CD4-positive, alpha-beta T cell (primary cell): ENCODE data around the gene ZNF569. TPM values are rescaled to one million over a fixed set of nuclear protein-coding genes. Genes with fewer than 3 reads are reported as not detected.
"Not testable (repeated sequence)": the region's sequence is repeated elsewhere in the genome, so short reads cannot be mapped to it uniquely, and the experiment has no call there.

Source experiments
- ATAC-seq: fragments of 200-7000 bp; cut with Tn5 transposase; one replicate; pipeline ENCODE4 v1.10.0; 2022; ENCODE audit warnings: mild to moderate bottlenecking; ENCODE audit not compliant: poor library complexity
- CTCF ChIA-PET: fragments of 350-600 bp; sonication (Branson Sonifier 250); formaldehyde crosslinking; loops from one replicate; lab custom pipeline; 2021; ENCODE audit warnings: antibody characterized with exemption, inconsistent platforms; lab: Charles Lee
- POLR2A ChIA-PET: fragments of 350-600 bp; sonication (Branson Sonifier 250); formaldehyde crosslinking; loops from one replicate; lab custom pipeline; 2021; ENCODE audit warnings: antibody characterized with exemption, inconsistent platforms; lab: Charles Lee
- DNase-seq, 14 experiments: peaks; one replicate each; pipeline ENCODE4 v3.0.0-alpha.2; 2013 to 2020; ENCODE audit warnings: mixed read lengths in 2 of 14
- H3K27ac ChIP-seq, 2 donors: one replicate each; pipeline versions ENCODE4 v1.5.1 to v1.7.0; 2013; ENCODE audit warnings: low read length in 2 of 2, low read depth in 1 of 2, mild to moderate bottlenecking in 1 of 2
- H3K27me3 ChIP-seq, 2 experiments: 1 replicate in 1 of 2; 2 replicates in 1 of 2; pipeline versions ENCODE4 v1.6.1 to v1.7.0; 2013; ENCODE audit warnings: low read length in 2 of 2, control low read depth in 1 of 2, mild to moderate bottlenecking in 1 of 2, moderate library complexity in 1 of 2; ENCODE audit not compliant: insufficient read depth in 2 of 2, control insufficient read depth in 1 of 2
- H3K36me3 ChIP-seq: one replicate; pipeline ENCODE4 v1.6.1; 2013; ENCODE audit warnings: low read length, control low read depth; ENCODE audit not compliant: insufficient read depth
- H3K4me1 ChIP-seq: one replicate; pipeline ENCODE4 v1.6.1; 2013; ENCODE audit warnings: low read length, control low read depth; ENCODE audit not compliant: insufficient read depth
- H3K4me3 ChIP-seq: one replicate; pipeline ENCODE4 v1.5.1; 2013; ENCODE audit warnings: mild to moderate bottlenecking, low read length, moderate library complexity
- H3K9me3 ChIP-seq, 2 experiments: 1 replicate in 1 of 2; 2 replicates in 1 of 2; pipeline versions ENCODE4 v1.6.1 to v1.7.0; 2013; ENCODE audit warnings: low read length in 2 of 2, mild to moderate bottlenecking in 2 of 2, control low read depth in 1 of 2, moderate library complexity in 1 of 2; ENCODE audit not compliant: control insufficient read depth in 1 of 2, insufficient read depth in 1 of 2
- H3K27ac Mint-ChIP-seq: one replicate; pipeline ENCODE4 v1.8.0; 2020; ENCODE audit warnings: mixed read lengths
- H3K27me3 Mint-ChIP-seq: one replicate; pipeline ENCODE4 v1.8.0; 2021; ENCODE audit warnings: mixed read lengths
- H3K36me3 Mint-ChIP-seq: one replicate; pipeline ENCODE4 v1.8.0; 2021; ENCODE audit warnings: low read depth, mixed read lengths
- H3K4me1 Mint-ChIP-seq: one replicate; pipeline ENCODE4 v1.8.0; 2021; ENCODE audit warnings: low read depth, mixed read lengths
- H3K4me3 Mint-ChIP-seq: one replicate; pipeline ENCODE4 v1.8.0; 2020; ENCODE audit warnings: mild to moderate bottlenecking, mixed read lengths
- H3K9me3 Mint-ChIP-seq: one replicate; pipeline ENCODE4 v1.8.0; 2020; ENCODE audit warnings: mixed read lengths
- CTCF ChIP-seq: fragments of 200-600 bp; IDR thresholded peaks from one replicate; pipeline ENCODE4 v1.8.0; 2022; ENCODE audit warnings: antibody characterized with exemption, mild to moderate bottlenecking
- intact Hi-C, 2 experiments: fragments of 100-400 bp; cut with DNase I in 1 of 2; cut with micrococcal nuclease in 1 of 2; formaldehyde crosslinking; loops; one replicate each; pipeline versions ENCODE4 v1.15.1 to v1.9.0; 2023 to 2025; cut with DNase I, micrococcal nuclease
- total RNA-seq, 174 experiments: library from RNA in 2 of 174; stranded (reverse) in 2 of 174; gene quantifications; one replicate each; pipeline ENCODE4 v1.2.3 and lab custom pipeline; 2021 to 2026

The ZNF569 gene
- total RNA-seq, 2 experiments from 2014 or later, result 5.0 to 5.2 TPM

- Mint-ChIP-seq H3K4me1 (no peaks in the 10 kb centered on the region), H3K27ac (no peak overlapping the region), H3K27me3 (no peaks in the 10 kb centered on the region), H3K36me3 (peaks cover 93% of the 10 kb centered on the region), H3K9me3 (peaks cover 16% of the 10 kb centered on the region), H3K4me3 (no peak overlapping the region)
- peaks cover 17% of the 10 kb centered on the region for H3K36me3 ChIP-seq
- TF ChIP-seq CTCF, result no peak
- POLR2A ChIA-PET, result no interaction called here
- H3K9me3 ChIP-seq, result peaks cover 29 to 96% of the 10 kb centered on the region in 2 experiments
- no peak overlapping the region for H3K27ac ChIP-seq
- CTCF ChIA-PET, result no interaction called here
- no peaks in the 10 kb centered on the region for H3K4me1 ChIP-seq
- no peak overlapping the region for H3K4me3 ChIP-seq
- no peak for ATAC-seq
- H3K27me3 ChIP-seq, result no peaks in the 10 kb centered on the region
- intact Hi-C loops, result no loop called here
- DNase-seq, result no peak
These were observed 53.7 kb downstream of the ZNF569 start for GRCh38 chr19:37413313-37414084.

- no peaks in the 10 kb centered on the region for H3K4me1 ChIP-seq
- no peak for TF ChIP-seq CTCF
- POLR2A ChIA-PET, result no interaction called here
- Mint-ChIP-seq H3K9me3 (peaks cover 11% of the 10 kb centered on the region), H3K27me3 (no peaks in the 10 kb centered on the region), H3K4me3 (no peak overlapping the region), H3K27ac (no peak overlapping the region), H3K4me1 (no peaks in the 10 kb centered on the region), H3K36me3 (peaks cover 92% of the 10 kb centered on the region)
- H3K27me3 ChIP-seq, result no peaks in the 10 kb centered on the region
- no peak overlapping the region for H3K4me3 ChIP-seq
- intact Hi-C loops, result no loop called here
- CTCF ChIA-PET, result no interaction called here
- DNase-seq, result no peak
- no peak overlapping the region for H3K27ac ChIP-seq
- H3K9me3 ChIP-seq, result peaks cover 29 to 98% of the 10 kb centered on the region in 2 experiments
- ATAC-seq, result no peak
- peaks cover 17% of the 10 kb centered on the region for H3K36me3 ChIP-seq
These were observed 54.5 kb downstream of the ZNF569 start for GRCh38 chr19:37412700-37413099.

- H3K4me3 ChIP-seq, H3K27ac ChIP-seq, H3K27ac Mint-ChIP-seq, POLR2A ChIA-PET, CTCF ChIA-PET, H3K4me1 ChIP-seq, ATAC-seq, H3K27me3 ChIP-seq, H3K4me1 Mint-ChIP-seq, H3K27me3 Mint-ChIP-seq, intact Hi-C loops, H3K36me3 ChIP-seq, DNase-seq, H3K4me3 Mint-ChIP-seq: not testable (repeated sequence)
- Mint-ChIP-seq H3K36me3 (peaks cover 61% of the 10 kb centered on the region), H3K9me3 (peaks cover 14% of the 10 kb centered on the region)
- peaks cover 36 to 85% of the 10 kb centered on the region in 2 experiments for H3K9me3 ChIP-seq
These were observed 61.0 kb downstream of the ZNF569 start for GRCh38 chr19:37406140-37406846.
